EL (cell line): ENCODE measurements around the gene LPP.
A peak's percentile ranks its signal among the peaks of the same experiment; 100 is the strongest.

Source experiments
- DNase-seq: peaks from one replicate; pipeline ENCODE4 v3.0.0-alpha.2; 2016

LPP gene

DNA sequence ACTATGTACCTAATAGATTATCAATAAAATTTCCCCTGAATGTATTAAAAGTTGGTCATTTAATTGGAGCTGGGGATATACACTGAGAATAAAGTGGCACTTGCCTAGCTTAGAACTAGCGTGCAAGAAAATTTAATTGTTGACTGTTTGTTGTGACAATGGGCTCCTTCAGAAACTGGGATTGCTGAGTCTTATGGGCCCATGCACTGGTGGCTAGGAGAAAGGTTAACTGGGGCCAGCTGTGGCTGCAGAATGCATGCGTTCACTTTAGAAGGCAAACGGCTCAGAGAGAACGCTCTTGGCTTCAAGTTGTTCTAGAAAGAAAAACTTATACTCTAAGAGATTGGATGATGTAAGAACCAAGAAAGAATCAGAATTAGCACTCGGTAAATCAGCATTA, 18.7 kb upstream of the LPP start:
- DNase-seq: no peak

DNA sequence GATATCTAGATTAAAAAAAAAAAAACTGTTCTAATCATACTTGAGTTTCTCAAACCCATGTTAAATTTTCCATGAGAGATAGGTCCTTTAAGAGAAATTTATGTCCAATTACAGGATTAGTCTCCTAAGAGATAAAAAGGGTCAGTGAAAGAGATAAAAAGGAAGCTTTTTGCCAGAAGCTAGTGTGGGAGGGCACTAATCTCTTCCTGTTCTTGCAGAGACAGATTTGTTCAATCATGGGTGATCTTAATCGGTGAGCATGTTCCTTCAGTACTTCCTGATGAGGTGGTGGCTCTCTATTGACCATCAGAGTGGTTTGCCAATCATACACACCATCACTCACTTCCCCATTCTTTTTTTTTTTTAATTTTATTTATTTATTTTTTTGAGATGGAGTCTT, 16.9 kb upstream of the LPP start:
- DNase-seq: no peak

GRCh38 chr3:188139466-188139865, 14.5 kb upstream of the LPP start:
- DNase-seq: no peak

- no peak for DNase-seq
Observed at GRCh38 chr3:188146219-188146618, 7.7 kb upstream of the LPP start.

DNA sequence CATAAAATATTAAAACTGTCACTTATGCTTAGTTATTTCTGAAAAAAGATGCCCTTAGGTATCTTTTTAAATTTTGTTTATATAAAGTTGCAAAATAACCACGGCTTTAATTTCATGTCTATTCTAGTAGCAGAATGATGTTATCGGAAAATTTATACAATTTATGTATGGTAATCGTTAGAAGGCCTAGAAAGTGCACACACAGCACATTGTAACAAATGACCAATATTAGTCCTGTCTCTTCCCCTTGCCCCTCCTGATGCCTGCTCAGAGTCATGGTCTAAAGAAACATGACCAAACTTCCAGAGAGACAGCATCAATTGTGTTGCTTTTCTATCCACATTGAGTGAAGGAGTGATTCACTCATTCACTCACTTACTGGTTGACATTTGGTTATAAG, 6.2 kb upstream of the LPP start:
- DNase-seq: no peak

- DNase-seq: no peak
Observed at GRCh38 chr3:188148318-188148717, 5.6 kb upstream of the LPP start.

DNA sequence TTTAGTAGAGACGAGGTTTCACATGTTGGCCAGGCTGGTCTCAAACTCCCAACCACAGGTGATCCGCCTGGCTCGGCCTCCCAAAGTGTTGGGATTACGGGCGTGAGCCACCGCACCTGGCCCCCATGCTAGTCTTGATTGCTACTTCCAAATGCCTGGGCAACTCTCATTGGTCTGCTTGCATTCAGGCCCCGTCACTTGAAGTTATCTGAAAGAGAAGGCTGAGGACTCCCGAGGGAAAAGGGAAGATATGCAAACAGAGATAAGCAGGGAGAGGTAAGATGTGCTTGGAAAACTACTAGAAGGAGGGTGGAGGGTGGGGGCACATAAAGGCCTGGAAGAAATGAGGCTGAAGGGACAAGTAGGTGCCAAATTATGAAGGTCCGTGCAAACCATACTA, 4.4 kb upstream of the LPP start:
- no peak for DNase-seq

GRCh38 chr3:188150982-188151381, 3.0 kb upstream of the LPP start:
- DNase-seq: peak; percentile 14

DNA sequence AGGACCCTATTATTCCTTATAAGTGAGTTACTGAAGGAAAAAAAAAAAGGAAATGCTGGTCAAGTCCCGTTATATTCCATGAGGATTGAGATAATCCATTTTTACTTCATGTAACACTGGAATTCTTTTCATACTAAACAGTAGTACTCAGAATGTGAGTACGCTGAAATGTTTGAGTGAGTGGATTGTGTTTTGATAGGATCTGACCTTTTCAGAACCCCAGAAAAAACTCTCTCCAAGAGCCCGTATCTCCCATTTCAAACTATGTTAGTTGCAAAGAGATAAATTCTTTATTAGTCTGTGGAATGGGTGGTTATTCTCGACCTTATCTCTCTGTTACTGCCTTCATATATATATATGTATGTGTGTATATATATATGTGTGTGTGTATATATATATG, 2.5 kb upstream of the LPP start:
- peak; percentile 72 for DNase-seq

GRCh38 chr3:188152660-188153436, 1.1 kb upstream of the LPP start:
- DNase-seq: peak; percentile 67

GRCh38 chr3:188153437-188154013, 432 bp upstream of the LPP start:
- peak; percentile 97 for DNase-seq

DNA sequence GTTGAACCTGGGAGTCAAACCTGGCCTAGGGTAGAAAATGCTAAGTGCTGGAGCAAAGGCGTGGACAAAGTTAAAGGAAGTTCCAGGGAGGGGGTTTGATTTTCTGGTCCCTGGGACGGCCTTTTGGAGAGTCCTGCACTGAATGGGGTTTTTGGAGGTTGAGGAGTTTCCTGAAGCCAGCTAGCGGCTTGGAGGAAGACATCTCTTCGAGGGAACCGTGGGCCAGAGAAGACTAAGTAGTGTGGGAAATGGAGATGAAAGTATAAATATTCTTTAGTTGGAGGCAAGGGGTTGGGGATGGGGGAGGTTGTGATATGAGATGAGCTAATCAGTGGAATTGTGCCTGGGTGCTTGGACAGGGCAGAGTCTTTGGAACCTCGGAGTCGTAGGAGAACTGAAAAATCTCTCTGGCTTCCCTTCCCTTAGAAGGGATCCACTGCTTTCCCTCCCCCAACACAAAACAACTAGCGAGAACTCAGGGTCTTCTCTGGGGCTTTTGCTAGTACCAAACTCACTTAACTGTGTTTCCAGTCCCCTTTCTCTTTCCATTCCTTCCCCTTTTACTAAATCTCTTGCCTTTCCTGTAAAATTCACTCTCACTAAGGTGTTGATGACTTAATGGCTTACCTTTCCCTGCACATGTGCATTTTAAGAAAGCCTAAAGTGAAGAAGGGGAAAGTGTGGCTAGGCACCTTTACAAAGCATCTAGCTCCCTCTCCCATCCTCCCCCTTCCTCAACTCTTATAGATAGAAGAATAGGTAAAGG, 1.0 kb downstream of the LPP start:
- peak; percentile 39 for DNase-seq

GRCh38 chr3:188156056-188156455, 2.1 kb downstream of the LPP start:
- no peak for DNase-seq

GRCh38 chr3:188157407-188157806, 3.5 kb downstream of the LPP start:
- DNase-seq: no peak

- no peak for DNase-seq
Observed at GRCh38 chr3:188157971-188158370, 4.0 kb downstream of the LPP start.

GRCh38 chr3:188158731-188159310, 4.9 kb downstream of the LPP start:
- DNase-seq: no peak

- DNase-seq: no peak
Observed at GRCh38 chr3:188160751-188161150, 6.8 kb downstream of the LPP start.

- no peak for DNase-seq
Observed at GRCh38 chr3:188164248-188164687, 10.3 kb downstream of the LPP start.

DNA sequence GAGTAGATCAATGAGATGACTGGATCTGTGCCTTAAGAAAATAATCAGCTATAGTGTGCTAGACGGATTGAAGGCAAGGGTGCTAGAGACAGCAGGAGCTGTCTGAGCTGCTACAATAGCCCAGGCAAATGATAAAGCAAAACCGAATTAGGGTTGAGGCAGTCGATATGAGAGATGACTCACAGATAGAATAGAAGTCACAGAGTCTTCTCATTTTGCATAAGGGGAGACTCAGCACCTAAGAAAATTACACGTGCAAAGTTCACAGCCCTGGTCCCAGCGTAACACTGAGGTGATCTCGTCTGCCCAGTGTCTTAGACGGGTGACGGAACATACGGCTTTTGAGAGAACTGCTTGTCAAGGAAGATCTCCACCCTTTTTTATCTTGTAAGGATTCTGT, 11.6 kb downstream of the LPP start:
- no peak for DNase-seq

DNA sequence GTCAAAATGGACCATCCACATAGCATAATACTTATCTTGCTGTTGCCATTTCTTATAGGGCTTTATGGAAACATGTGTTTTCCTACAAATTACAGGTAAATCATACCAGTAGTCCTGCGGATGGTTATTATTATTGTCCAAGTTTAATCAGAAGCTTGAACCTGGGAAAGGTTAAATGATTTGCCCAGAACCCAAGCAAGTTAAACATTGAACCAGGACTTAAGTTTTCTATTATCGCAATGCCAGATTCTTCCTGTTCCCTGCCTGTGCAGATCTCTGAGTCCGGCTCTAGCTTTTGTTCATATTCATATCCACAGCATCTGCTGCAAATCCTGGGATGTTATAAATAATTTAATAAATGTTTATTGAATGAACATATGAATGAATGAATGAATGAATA, 12.5 kb downstream of the LPP start:
- DNase-seq: no peak

DNA sequence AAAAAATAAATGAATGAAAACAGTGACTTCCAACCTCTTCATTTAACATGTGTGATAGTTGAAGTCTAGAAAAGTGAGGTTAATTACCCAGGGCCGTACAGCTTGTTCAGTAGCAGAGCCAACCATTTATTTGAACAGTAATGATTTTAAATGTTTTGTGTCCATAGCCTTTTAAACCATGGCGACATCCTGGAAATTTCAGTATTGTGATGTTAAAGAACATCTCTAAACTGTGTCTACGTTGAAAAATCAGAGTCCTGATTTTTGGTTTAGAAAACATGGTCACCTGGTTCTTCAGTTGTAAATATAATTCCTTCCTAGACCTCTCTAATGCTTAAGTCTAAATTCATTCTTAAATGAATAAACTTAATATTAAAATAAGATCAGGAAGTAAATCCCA, 14.2 kb downstream of the LPP start:
- no peak for DNase-seq

GRCh38 chr3:188168648-188169047, 14.7 kb downstream of the LPP start:
- no peak for DNase-seq

GRCh38 chr3:188169830-188170455, 16.0 kb downstream of the LPP start:
- no peak for DNase-seq
